Psoas muscle (tissue), 8 donors: ENCODE measurements around the gene SEMA4D. TPM values are rescaled to one million over a fixed set of nuclear protein-coding genes. Genes with fewer than 3 reads are reported as not detected.

Experiments
- ATAC-seq, 4 donors: fragments of 200-7000 bp; cut with Tn5 transposase; one replicate each; pipeline ENCODE4 v1.9.1; 2020; ENCODE audit warnings: moderate library complexity in 3 of 4, mild to moderate bottlenecking in 2 of 4
- DNase-seq, 2 donors: peaks; one replicate each; pipeline ENCODE4 v3.0.0-alpha.2; 2020
- H3K27ac ChIP-seq: fragments of 200-600 bp; one replicate; pipeline ENCODE4 v1.8.0; 2022
- H3K27me3 ChIP-seq, 3 donors: fragments of 200-600 bp in 1 of 3; one replicate each; pipeline versions ENCODE4 v1.6.1 to v1.8.0; 2013 to 2022; ENCODE audit warnings: low read length in 2 of 3, mild to moderate bottlenecking in 2 of 3, moderate library complexity in 1 of 3; ENCODE audit not compliant: insufficient read depth in 3 of 3
- H3K36me3 ChIP-seq, 2 donors: fragments of 200-600 bp in 1 of 2; one replicate each; pipeline versions ENCODE4 v1.6.1 to v1.8.0; 2013 to 2022; ENCODE audit warnings: low read depth in 1 of 2, mild to moderate bottlenecking in 1 of 2, moderate library complexity in 1 of 2; ENCODE audit not compliant: insufficient read depth in 1 of 2
- H3K4me1 ChIP-seq: fragments of 200-600 bp; one replicate; pipeline ENCODE4 v1.8.0; 2022
- H3K4me3 ChIP-seq: fragments of 200-600 bp; one replicate; pipeline ENCODE4 v1.8.0; 2022; ENCODE audit warnings: mild to moderate bottlenecking
- H3K9me3 ChIP-seq: fragments of 200-600 bp; one replicate; pipeline ENCODE4 v1.8.0; 2022
- CTCF ChIP-seq: fragments of 200-600 bp; IDR thresholded peaks from one replicate; pipeline ENCODE4 v1.8.0; 2022; ENCODE audit warnings: antibody characterized with exemption
- WGBS, 3 donors: extraction: QIAGEN DNeasy Blood & Tissue Kit; methylation state at CpG; one replicate each; pipeline versions ENCODE4 v1.1.6 to v1.1.7; 2013; 5-methylcytosine and 5-hydroxymethylcytosine counted together
- intact Hi-C, 2 donors: fragments of 100-400 bp; cut with DNase I; formaldehyde crosslinking; loops; one replicate each; pipeline versions ENCODE4 v1.11.0 to v1.14.2; 2022
- polyA plus RNA-seq, 3 donors: library from polyadenylated mRNA; stranded (reverse); fragments of 200-250 nt; gene quantifications; one replicate each; pipeline ENCODE4 v1.2.3, GENCODE V29; 2013
- total RNA-seq, 4 donors: library from RNA; stranded (reverse); fragmentation: NEBNext Ultra II Directional in 2 of 4; extraction: Animal tissue kit (Norgen Biotek cat#: 25700) in 2 of 4; gene quantifications; one replicate each; pipeline versions ENCODE4 v1.2.1 to v1.2.4, GENCODE V29; 2021 to 2023
- donor health status: healthy with polysubstance abuse.
- donor health status: DM: no; HTN: no; CAD: no; lungs with moderate emphysema.
- donor health status: Bipolar disorder and iron deficiency.
- donor health status: healthy.
- donor health status: DM: yes; HTN: yes; CAD: no.
- donor health status: DM: no; HTN: no; CAD: no.
- donor health status: DM: no; HTN: no; CAD: no.
- donor health status: DM: yes; HTN: yes; CAD: no.

The SEMA4D gene
- total and polyA plus RNA-seq, 7 donors, result 9.3 to 111 (median 32.1) TPM

- Histone ChIP-seq H3K4me3 (no peak overlapping the region), H3K27ac (no peak overlapping the region), H3K27me3 (no peaks in the 10 kb centered on the region), H3K9me3 (no peaks in the 10 kb centered on the region), H3K4me1 (no peaks in the 10 kb centered on the region), H3K36me3 (peaks cover 0 to 95% of the 10 kb centered on the region in 2 donors)
- TF ChIP-seq CTCF, result no peak
- intact Hi-C loops, result no loop called here
- DNase-seq (peak in 1 of 2 donors; percentile 32), ATAC-seq (no peak)
- WGBS, 3 donors, result 81 to 87% (median 84%) methylated on average over 11 of the region's 11 CpGs
Observed at GRCh38 chr9:89395931-89396710, 101.8 kb downstream of the SEMA4D start.

GRCh38 chr9:89394412-89394811, 103.5 kb downstream of the SEMA4D start:
- no peaks in the 10 kb centered on the region for H3K9me3 ChIP-seq
- DNase-seq, result peak in 1 of 2 donors; percentile 15
- WGBS, 3 donors, result 82 to 86% (median 84%) methylated on average over 12 of the region's 12 CpGs

GRCh38 chr9:89391585-89391984, 106.3 kb downstream of the SEMA4D start:
- H3K4me3 ChIP-seq, result no peak overlapping the region
- no peaks in the 10 kb centered on the region for H3K27me3 ChIP-seq
- no peak overlapping the region for H3K27ac ChIP-seq
- peaks cover 3 to 79% of the 10 kb centered on the region in 2 donors for H3K36me3 ChIP-seq
- no peaks in the 10 kb centered on the region for H3K9me3 ChIP-seq
- peaks cover 12% of the 10 kb centered on the region for H3K4me1 ChIP-seq
- intact Hi-C loops, result no loop called here
- TF ChIP-seq CTCF, result no peak
- DNase-seq (no peak), ATAC-seq (no peak)
- WGBS, 3 donors, result 88 to 95% (median 91%) methylated on average over 6 of the region's 6 CpGs

More at GRCh38 chr9:89394412-89394811, 103.5 kb downstream of the SEMA4D start:
- Histone ChIP-seq H3K27me3 (no peaks in the 10 kb centered on the region), H3K4me3 (no peak overlapping the region), H3K36me3 (peaks cover 3 to 98% of the 10 kb centered on the region in 2 donors), H3K27ac (no peak overlapping the region), H3K4me1 (no peaks in the 10 kb centered on the region)
- no peak for ATAC-seq
- intact Hi-C loops, result no loop called here
- no peak for TF ChIP-seq CTCF

- Histone ChIP-seq H3K4me1 (peaks cover 18% of the 10 kb centered on the region), H3K36me3 (peaks cover 3 to 76% of the 10 kb centered on the region in 2 donors), H3K4me3 (no peak overlapping the region), H3K27ac (no peak overlapping the region), H3K9me3 (no peaks in the 10 kb centered on the region), H3K27me3 (no peaks in the 10 kb centered on the region)
- TF ChIP-seq CTCF, result no peak
- ATAC-seq (no peak), DNase-seq (no peak)
- intact Hi-C loops, result no loop called here
- WGBS, 3 donors, result 72 to 89% (median 80%) methylated on average over 5 of the region's 5 CpGs
Observed at GRCh38 chr9:89390578-89391116, 107.3 kb downstream of the SEMA4D start.
